AG10803 (cell line): Measurements from ENCODE around the gene GABPB2.

Source experiments
- DNase-seq: peaks from one replicate; pipeline ENCODE4 v3.0.0; 2010; ENCODE audit warnings: low read depth
- H3K4me3 ChIP-seq: 2 replicates; pipeline ENCODE4 v1.5.1; 2011; ENCODE audit warnings: mild to moderate bottlenecking, low read length, control low read depth
- TF ChIP-seq, protein P1 (sequence below): conservative IDR thresholded peaks from 2 replicates; pipeline ENCODE4 v1.5.1; 2011; ENCODE audit warnings: mild to moderate bottlenecking, low read length, control low read depth, inconsistent platforms

GABPB2 gene

DNA sequence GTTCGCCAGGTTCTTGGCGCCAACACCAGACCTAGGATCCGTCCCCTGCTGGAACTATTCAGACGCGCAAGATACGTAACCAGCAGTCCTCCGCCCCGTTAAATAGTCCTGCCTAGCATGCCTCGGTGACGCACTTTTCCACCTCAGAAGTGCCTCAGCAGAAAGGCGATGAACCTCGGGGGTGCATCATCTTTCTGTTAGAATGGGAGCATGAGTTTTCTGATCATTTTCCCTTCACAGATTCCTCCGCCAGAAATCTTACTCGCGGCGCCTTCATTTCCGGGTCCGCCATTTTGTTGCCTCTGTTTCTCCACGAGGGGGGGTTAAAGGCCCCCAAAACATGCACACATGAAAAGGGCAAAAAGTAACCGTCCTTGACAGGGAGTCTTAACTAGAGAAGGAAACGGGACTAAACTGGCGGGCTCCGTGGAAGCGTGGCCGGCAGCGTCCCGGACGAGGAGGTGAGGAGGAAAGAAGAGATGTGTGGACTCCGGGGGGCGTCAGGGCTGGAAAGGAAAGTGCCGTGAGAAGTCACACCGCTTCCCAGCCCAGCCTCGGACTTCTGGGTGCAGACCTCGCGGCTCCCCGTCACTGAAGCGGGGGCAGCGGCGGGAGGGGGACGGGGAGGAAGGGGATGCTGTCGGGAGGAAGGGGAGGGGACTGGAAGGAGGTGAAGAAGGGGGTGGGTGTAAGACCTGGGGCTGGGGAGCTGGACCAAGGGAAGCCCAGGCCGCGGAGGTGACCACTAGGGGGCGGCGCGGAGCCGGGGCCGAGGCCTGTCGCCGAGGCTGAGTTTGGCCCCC is at the start of gene GABPB2:
Gene GABPB2 (plus strand): TSS at position 288 of the 803 bp plus-strand sequence. CDS start 17,429 bp downstream, outside the sequence.
- peak; percentile 98 for DNase-seq

DNA sequence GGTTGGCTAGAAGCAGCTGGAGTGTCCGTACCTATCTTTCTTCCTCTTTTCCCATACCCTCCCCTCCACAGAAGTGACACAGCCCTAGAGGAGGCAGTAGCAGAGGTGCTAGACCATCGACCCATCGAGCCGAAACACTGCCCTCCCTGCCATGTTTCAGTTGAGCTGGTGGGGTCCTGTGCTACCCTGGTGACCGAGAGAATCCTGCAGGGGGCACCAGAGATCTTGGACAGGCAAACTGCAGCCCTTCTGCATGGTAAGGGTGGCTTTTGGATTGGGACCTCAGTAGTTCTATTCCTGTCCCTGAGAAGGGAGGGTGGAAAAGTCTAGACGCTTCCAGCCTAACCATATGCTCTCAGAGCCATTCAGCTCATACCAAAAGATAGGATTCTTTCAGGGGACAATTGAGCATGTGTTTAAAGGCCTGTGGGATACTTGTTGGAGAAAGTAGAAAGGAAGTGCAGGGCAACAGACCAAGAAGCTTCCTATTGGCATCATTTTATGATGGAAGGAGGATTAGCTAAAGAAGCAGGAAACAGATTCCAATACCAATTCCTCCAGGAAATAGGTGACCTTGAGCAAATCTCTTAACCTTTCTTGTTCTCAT is 45.9 kb upstream of the GABPB2 start:
- DNase-seq, result peak; percentile 73
- no peak overlapping the region for H3K4me3 ChIP-seq
- TF ChIP-seq, protein P1, sequence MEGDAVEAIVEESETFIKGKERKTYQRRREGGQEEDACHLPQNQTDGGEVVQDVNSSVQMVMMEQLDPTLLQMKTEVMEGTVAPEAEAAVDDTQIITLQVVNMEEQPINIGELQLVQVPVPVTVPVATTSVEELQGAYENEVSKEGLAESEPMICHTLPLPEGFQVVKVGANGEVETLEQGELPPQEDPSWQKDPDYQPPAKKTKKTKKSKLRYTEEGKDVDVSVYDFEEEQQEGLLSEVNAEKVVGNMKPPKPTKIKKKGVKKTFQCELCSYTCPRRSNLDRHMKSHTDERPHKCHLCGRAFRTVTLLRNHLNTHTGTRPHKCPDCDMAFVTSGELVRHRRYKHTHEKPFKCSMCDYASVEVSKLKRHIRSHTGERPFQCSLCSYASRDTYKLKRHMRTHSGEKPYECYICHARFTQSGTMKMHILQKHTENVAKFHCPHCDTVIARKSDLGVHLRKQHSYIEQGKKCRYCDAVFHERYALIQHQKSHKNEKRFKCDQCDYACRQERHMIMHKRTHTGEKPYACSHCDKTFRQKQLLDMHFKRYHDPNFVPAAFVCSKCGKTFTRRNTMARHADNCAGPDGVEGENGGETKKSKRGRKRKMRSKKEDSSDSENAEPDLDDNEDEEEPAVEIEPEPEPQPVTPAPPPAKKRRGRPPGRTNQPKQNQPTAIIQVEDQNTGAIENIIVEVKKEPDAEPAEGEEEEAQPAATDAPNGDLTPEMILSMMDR, result peak; percentile 81

More for the DNA sequence above, at the start of gene GABPB2:
- H3K4me3 ChIP-seq, result peak within 1 kb of the TSS; percentile 95
- TF ChIP-seq, protein P1, result peak; percentile 82

DNA sequence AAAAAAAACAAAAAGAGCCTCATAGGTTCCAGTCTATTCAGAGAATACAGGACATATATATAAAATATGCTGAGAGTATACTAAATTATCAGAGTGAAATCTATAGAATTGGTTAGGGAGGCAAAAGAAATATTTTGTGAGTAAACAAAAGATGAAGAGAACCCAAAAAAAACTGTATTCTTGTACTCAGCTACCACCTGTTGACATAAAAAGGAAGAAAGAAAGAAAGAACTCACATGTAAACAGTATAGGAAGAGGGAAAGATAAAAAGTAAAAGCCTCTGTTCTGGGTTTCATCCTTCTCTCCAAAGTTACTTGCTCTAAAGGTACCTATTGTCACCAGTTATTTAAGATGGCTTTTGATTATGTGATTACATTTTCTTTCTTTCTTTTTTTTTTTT is 44.1 kb upstream of the GABPB2 start:
- no peak overlapping the region for H3K4me3 ChIP-seq
- TF ChIP-seq, protein P1, result no peak
- no peak for DNase-seq

DNA sequence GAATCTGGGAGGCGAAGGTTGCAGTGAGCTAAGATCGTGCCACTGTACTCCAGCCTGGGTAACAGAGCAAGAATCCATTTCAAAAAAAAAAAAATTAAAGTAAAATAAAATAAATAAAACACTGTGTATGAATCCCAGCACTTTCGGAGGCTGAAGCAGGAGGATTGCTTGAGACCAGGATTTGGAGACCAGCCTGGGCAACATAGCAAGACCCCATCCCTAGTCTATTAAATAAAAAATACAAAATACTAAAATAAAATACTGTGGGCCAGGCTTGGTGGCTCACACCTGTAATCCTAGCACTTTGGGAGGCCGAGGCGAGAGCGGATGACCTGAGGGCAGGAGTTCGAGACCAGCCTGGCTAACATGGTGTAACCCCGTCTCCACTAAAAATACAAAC is 38.4 kb upstream of the GABPB2 start:
- H3K4me3 ChIP-seq, result no peak overlapping the region

DNA sequence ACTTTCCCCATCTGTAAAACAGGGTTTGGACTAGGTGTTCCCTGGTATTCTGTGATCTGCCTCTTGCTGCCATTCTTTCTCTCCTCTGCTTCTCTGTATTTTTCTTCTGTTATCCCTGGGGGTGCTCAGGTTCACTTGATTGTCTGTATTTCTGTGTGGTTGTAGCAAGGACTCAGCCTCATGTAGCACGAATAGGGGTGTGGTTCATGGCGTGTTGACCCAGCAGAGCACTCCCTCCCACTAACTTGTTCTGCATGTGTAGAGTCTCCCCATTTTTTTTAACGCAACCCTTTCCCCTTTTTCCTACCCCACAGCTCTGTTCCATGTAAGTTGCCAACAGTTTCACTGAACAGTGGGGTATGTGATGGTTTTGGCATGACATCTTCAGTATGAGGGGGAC is 35.4 kb upstream of the GABPB2 start:
- no peak overlapping the region for H3K4me3 ChIP-seq
- TF ChIP-seq, protein P1, result no peak
- no peak for DNase-seq

More for the DNA sequence above, 38.4 kb upstream of the GABPB2 start:
- TF ChIP-seq, protein P1, result no peak
- no peak for DNase-seq

DNA sequence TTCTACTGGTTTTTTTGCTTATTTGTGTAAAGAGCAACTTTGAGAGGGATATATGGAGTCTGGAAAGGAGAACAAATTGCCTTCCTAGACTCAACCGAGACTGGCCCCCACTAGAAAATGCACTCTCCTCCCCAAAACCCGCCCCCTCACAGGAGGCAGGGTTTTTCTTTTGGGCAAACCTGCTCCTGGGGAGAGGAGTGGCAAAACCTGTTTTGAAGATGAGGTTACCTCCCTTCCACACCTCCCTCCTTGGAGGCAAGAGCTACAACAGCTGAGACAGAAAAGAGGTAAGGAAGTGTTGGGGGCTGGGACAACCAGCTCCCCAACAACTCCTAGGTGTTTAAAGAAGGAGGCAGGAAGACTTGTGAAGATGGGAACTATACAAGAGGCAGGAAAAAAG is 34.2 kb upstream of the GABPB2 start, which contains the start of gene BNIPL:
Gene BNIPL (plus strand): TSS at position 231 of the 400 bp plus-strand sequence. CDS start 140 bp downstream, at position 371.
- DNase-seq, result no peak
- no peak within 1 kb of the TSS for H3K4me3 ChIP-seq
- TF ChIP-seq, protein P1, result no peak
